Activated T-helper 1 cell treated with Interleukin-2 at 50 U/mL for 16 hours (primary cell): ENCODE measurements around the gene SMIM41.

Experiments
- DNase-seq: peaks from one replicate; pipeline ENCODE4 v3.0.0-alpha.2; 2020; ENCODE audit warnings: low read depth

SMIM41 gene

GRCh38 chr12:52063082-52063924, 16.2 kb upstream of the SMIM41 start:
- DNase-seq = no peak

GRCh38 chr12:52063981-52064649, 15.4 kb upstream of the SMIM41 start:
- DNase-seq = no peak

GRCh38 chr12:52066346-52067080, 13.0 kb upstream of the SMIM41 start:
- DNase-seq = no peak

DNA sequence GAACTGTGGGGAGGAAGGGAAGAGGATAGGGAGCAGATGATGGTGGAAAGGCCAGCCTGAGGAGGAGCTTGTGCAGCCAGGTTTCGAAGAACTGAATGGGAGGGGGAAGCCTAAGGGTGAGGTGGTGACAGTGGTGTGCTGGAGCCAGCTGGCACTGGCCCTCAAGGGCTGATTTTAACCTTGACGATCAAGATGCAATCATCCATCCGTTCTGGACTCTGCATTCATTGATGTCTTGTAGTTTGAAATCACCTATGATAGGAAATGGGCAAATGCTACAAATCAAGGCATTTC, 12.5 kb upstream of the SMIM41 start:
- DNase-seq = no peak

DNA sequence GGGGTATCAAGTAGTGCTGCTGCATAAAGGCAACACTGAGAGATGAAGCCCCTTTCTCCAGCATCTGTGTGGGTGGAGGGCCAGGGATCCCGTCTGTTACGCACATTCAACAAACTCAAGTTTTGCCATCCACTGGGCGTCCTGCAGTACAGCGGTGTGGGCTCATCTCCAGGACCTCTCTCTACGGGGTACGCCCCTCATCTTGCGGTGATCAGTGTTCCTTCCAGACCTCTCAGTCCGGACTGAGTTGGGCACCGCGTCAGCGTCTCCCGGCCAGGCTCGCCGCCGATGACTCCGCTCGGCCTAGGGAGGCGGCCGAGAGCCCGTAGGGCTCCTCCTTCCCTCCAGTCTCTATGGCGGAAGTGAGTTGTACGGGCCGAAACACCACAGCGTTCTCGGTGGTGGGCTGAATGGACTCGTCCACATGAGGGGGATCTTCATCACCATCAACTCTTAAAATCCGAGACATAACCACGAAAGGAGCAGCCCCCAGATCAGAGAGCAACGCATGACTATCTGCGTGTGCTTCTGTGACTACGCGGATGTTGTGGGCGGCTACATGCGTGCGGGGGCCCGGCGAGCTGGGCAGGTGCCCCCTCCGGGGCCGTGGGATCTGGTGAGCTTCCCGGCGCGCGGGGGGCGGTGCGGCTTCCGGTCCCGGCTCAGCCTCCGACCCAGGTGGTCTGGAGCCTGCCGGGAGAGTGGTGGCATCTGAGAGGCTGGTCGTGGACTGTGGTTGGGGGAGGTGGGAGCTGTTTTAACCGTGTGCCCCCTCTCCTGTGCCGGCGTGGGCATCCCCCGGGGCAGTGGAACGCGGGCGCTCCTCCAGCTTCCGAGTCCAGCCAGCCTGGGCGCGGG, 9.9 kb upstream of the SMIM41 start, which contains the start of gene ATG101:
TSS of gene ATG101 (plus strand) at position 652 of the 858 bp plus-strand sequence. CDS start 3,673 bp downstream, outside the sequence.
- DNase-seq = peak; percentile 79

DNA sequence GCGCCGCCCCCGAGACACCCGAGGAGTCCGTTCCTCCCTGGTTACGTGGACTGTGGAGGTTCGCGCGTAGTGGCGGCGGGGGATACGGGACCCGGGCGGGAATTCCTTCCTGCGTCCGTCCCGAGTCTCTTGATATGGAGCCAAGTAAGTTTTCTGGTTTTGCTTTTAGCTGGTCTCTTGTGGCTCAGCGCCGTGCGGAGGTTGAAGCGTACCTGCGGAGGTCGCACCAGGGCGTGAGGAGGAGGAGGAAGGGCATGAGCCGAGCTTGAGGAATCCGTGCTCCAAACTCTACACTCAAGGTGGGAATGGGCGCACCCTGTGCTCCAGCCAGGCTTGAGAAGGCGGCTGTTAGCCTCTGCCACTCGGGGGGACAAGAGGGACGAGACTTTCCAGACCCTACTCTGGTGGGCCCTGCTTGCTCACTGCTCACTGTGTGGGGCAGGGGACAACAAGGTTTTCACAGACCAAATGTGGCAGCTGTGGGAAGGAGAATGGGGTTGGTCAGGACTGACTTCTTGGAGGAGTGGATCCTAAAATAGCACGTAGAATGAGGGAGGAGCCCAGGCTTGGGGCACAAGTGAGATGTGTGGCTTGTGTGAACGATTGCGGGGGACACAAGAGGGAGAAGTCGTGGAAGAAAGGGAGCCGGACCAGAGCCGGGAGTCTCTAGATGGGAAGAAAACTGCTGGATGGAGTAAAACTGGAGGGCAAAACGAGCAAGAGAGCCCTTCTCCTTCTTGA, 9.1 kb upstream of the SMIM41 start:
- no peak for DNase-seq

DNA sequence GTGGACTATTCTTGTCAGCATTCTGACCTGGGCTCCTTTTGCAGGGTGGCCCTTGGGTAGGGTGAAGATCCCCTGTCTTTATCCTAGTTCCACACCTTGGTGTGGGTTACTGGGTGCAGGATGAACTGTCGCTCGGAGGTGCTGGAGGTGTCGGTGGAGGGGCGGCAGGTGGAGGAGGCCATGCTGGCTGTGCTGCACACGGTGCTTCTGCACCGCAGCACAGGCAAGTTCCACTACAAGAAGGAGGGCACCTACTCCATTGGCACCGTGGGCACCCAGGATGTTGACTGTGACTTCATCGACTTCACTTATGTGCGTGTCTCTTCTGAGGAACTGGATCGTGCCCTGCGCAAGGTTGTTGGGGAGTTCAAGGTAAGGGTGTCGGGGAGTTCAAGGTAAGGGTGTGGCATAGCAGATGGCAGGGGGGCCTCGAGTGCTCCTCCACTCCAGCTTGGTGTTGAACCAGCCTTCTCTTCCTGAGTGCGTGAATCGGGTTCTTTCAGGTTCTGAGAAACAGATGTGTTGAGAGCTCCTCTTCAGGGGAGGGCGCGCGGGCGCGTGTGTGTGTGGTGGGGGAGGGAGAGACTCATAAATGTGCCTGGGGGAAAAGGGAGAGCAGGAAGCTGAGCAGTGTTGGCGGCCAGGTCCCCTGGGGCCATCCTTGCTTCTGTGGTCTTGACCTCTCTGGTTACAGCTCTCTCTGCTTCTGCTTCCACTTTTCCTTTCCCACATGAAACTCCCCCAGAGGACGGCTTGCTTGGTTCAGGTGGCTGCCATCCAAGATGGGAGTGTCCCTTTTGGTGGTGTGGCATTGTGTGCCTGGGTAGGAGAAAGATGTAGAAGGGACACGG, 5.7 kb upstream of the SMIM41 start:
- no peak for DNase-seq

GRCh38 chr12:52074971-52075724, 4.4 kb upstream of the SMIM41 start:
- no peak for DNase-seq

DNA sequence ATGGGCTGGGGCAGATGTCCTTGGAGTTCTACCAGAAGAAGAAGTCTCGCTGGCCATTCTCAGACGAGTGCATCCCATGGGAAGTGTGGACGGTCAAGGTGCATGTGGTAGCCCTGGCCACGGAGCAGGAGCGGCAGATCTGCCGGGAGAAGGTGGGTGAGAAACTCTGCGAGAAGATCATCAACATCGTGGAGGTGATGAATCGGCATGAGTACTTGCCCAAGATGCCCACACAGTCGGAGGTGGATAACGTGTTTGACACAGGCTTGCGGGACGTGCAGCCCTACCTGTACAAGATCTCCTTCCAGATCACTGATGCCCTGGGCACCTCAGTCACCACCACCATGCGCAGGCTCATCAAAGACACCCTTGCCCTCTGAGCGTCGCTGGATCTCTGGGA, 2.7 kb upstream of the SMIM41 start:
- DNase-seq = no peak

GRCh38 chr12:52078276-52078675, 1.2 kb upstream of the SMIM41 start:
- no peak for DNase-seq

- no peak for DNase-seq
Observed at GRCh38 chr12:52080403-52081251, 1.1 kb downstream of the SMIM41 start.

- DNase-seq = no peak
Observed at GRCh38 chr12:52081263-52081733, 1.8 kb downstream of the SMIM41 start.

DNA sequence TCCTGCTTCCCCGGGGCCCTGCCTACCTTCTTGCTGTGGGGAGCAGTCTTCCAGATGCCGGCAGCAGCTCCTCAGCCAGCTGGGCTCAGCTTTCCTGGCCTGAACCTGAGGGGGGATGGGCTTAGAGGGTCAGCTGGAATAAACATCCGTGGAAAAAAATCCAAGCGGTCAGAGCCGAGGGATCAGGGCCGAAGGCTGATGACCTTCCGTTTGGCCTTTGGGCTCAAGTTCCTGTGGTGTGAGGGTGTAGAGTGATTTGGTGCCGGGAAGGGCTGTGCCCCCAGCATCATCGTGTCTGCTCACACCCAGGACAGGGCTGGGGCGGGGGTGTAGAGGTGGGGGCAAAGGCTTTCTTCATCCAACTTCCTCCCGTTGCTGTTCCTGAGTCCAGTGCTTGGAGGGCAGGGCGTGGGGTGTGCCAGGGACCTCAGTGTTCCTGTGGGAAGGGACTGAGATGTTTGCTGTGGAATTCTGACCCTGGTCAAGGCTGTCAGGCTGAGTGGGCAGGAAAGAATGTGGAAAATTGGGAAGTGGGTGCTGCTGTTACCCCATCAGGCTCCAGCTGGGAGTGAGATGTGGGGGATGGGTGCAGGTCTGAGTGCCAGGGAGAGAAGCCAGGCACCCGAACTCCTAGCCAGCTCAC, 2.6 kb downstream of the SMIM41 start:
- no peak for DNase-seq

DNA sequence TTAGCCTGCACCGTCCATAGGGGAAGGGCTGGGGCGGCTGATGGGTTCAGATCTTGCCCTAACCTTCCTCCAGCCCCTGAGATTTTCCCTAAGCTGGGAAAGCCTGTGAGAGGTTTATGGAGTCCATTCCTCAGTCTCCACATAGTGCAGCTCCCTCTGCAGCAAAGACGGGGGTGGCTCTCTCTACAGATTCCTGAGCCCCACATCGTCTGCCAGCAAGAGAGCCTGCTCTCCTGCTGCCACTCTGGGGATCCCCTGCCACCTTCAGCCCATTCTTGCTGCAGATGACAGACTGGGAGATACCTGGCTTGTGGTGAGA, 3.1 kb downstream of the SMIM41 start:
- DNase-seq = no peak

DNA sequence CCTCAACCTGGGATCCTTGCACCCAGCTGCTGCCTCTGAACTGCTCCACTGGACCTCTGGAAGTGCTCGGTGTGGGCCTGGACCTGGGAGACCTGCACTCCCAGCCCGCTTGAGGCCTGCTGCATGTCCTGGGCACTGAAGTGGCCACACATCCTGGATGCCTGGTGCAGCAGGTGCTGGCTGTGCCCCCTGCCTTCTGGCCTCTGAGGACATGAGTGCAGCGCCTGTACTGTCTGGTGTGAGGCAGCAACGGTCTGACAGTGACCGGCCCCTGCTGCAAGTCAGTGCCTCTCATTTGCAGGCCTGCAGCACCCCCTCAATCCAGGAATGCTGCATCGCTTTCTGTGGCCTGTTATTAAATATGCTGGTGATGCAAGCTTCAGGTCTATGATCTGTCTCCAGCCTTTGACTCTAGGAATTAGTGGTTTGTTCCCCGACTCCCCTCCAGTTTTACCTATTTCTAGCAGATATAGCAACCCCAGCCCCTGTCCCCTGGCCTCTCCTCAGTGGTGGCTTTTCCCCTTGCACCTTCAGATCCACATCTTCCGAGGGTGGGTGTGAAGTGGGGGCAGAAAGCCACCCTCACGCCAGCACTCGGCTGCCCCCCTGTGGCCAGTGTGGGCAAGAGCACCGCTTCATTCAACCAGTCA, 3.6 kb downstream of the SMIM41 start:
- DNase-seq = peak; percentile 51

DNA sequence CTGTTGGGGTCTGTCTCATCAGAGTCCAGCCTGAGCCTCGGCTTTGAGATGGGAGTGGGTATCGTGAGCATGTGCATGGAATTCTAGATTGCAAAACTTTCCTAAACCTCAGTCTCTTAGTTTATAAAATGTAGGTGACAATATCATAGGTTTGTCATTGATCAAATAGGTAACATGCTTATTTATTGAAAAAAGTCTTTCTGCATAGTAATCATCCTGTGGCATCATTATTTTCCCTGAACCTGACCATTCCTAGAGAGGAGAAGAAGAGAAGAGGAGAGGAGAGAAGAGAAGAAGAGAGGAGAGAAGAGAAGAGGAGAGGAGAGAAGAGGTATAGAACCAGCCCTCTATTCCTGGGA, 4.1 kb downstream of the SMIM41 start:
- no peak for DNase-seq

- DNase-seq = no peak
Observed at GRCh38 chr12:52084491-52085231, 5.2 kb downstream of the SMIM41 start.
